HepG2 (cell line): ENCODE data around the gene SRD5A1. TPM values are rescaled to one million over a fixed set of nuclear protein-coding genes. Genes with fewer than 3 reads are reported as not detected.

Experiments
- AHR ChIP-seq: IDR thresholded peaks from 2 replicates; pipeline ENCODE4 v1.6.1; 2018; ENCODE audit warnings: missing genetic modification reagents, missing compliant biosample characterization
- EHMT2 ChIP-seq: fragments of 200-600 bp; sonication (generic); IDR thresholded peaks from 2 replicates; pipeline ENCODE4 v1.7.0; 2017; ENCODE audit warnings: antibody characterized with exemption, low read depth, low read length, borderline replicate concordance
- ERF ChIP-seq: IDR thresholded peaks from 2 replicates; pipeline ENCODE4 v1.6.1; 2018; ENCODE audit warnings: missing biosample characterization, missing genetic modification reagents
- FOXM1 ChIP-seq: sonication (generic); formaldehyde crosslinking; IDR thresholded peaks from 2 replicates; pipeline ENCODE4 v1.5.0; 2020; ENCODE audit warnings: missing genetic modification reagents
- FOXO4 ChIP-seq: sonication (generic); formaldehyde crosslinking; conservative IDR thresholded peaks from 2 replicates; pipeline ENCODE4 v1.8.1; 2023; ENCODE audit warnings: missing genetic modification reagents
- GABPB1 ChIP-seq: IDR thresholded peaks from 2 replicates; pipeline ENCODE4 v1.6.1; 2016; ENCODE audit warnings: mild to moderate bottlenecking, missing genetic modification reagents, moderate library complexity, missing compliant biosample characterization
- GPBP1L1 ChIP-seq: sonication (generic); formaldehyde crosslinking; IDR thresholded peaks from 2 replicates; pipeline ENCODE4 v1.5.0; 2020; ENCODE audit warnings: mild to moderate bottlenecking, missing genetic modification reagents
- MAFK ChIP-seq, 2 experiments: IDR thresholded peaks in 1 of 2; conservative IDR thresholded peaks in 1 of 2; 2 replicates each; pipeline ENCODE4 v1.6.1; 2011; ENCODE audit warnings: improper control_type of control experiment in 2 of 2, low read length in 2 of 2
- MTA1 ChIP-seq: sonication (generic); formaldehyde crosslinking; IDR thresholded peaks from 2 replicates; pipeline ENCODE4 v1.4.0; 2020; ENCODE audit warnings: missing genetic modification reagents, mild to moderate bottlenecking, borderline replicate concordance
- MYPOP ChIP-seq: sonication (generic); formaldehyde crosslinking; IDR thresholded peaks from 2 replicates; pipeline ENCODE4 v1.8.1; 2023; ENCODE audit warnings: mild to moderate bottlenecking, moderate library complexity, missing genetic modification reagents
- NFYC ChIP-seq: IDR thresholded peaks from 2 replicates; pipeline ENCODE4 v1.6.1; 2016; ENCODE audit warnings: missing genetic modification reagents, missing compliant biosample characterization
- POLR2A ChIP-seq, 2 experiments: IDR thresholded peaks; 2 replicates each; pipeline ENCODE4 v1.6.1; 2011; ENCODE audit warnings: low read depth in 2 of 2, low read length in 2 of 2, mild to moderate bottlenecking in 1 of 2, moderate library complexity in 1 of 2; ENCODE audit not compliant: insufficient read depth in 1 of 2
- SALL2 ChIP-seq: sonication (generic); formaldehyde crosslinking; IDR thresholded peaks from 2 replicates; pipeline ENCODE4 v1.8.1; 2023; ENCODE audit warnings: mild to moderate bottlenecking, missing genetic modification reagents, inconsistent platforms
- THYN1 ChIP-seq: sonication (generic); formaldehyde crosslinking; IDR thresholded peaks from 2 replicates; pipeline ENCODE4 v1.8.1; 2023; ENCODE audit warnings: low read depth, mild to moderate bottlenecking, moderate library complexity, missing genetic modification reagents, borderline replicate concordance
- ZFP90 ChIP-seq: sonication (generic); formaldehyde crosslinking; IDR thresholded peaks from 2 replicates; pipeline ENCODE4 v1.8.0; 2022; ENCODE audit warnings: missing genetic modification reagents, mild to moderate bottlenecking, inconsistent platforms, borderline replicate concordance
- ZNF101 ChIP-seq: sonication (generic); formaldehyde crosslinking; IDR thresholded peaks from 2 replicates; pipeline ENCODE4 v1.4.0; 2020; ENCODE audit warnings: mild to moderate bottlenecking, low read depth, missing genetic modification reagents, borderline replicate concordance
- ZNF3 ChIP-seq: IDR thresholded peaks from 2 replicates; pipeline ENCODE4 v1.7.0; 2017; ENCODE audit warnings: inconsistent platforms
- ZNF326 ChIP-seq: sonication (generic); formaldehyde crosslinking; IDR thresholded peaks from 2 replicates; pipeline ENCODE4 v1.4.0; 2020; ENCODE audit warnings: missing genetic modification reagents, borderline replicate concordance
- ZNF367 ChIP-seq: sonication (generic); formaldehyde crosslinking; IDR thresholded peaks from 2 replicates; pipeline ENCODE4 v1.4.0; 2020; ENCODE audit warnings: missing genetic modification reagents, borderline replicate concordance
- ZNF567 ChIP-seq: sonication (generic); formaldehyde crosslinking; IDR thresholded peaks from 2 replicates; pipeline ENCODE4 v1.8.1; 2023; ENCODE audit warnings: mild to moderate bottlenecking, missing genetic modification reagents, borderline replicate concordance
- ZNF644 ChIP-seq: IDR thresholded peaks from 2 replicates; pipeline ENCODE4 v1.6.1; 2016; ENCODE audit warnings: low read depth
- ZNF773 ChIP-seq: sonication (generic); formaldehyde crosslinking; IDR thresholded peaks from 2 replicates; pipeline ENCODE4 v1.4.0; 2020; ENCODE audit warnings: missing genetic modification reagents, borderline replicate concordance
- ZNF788 ChIP-seq: sonication (generic); formaldehyde crosslinking; IDR thresholded peaks from 2 replicates; pipeline ENCODE4 v1.5.0; 2020; ENCODE audit warnings: mild to moderate bottlenecking, missing genetic modification reagents, borderline replicate concordance
- polyA plus RNA-seq, 8 experiments: library from polyadenylated mRNA; depleted of rRNA in 3 of 8; stranded (reverse) in 7 of 8; unstranded in 1 of 8; fragments of >200 nt; fragmentation: Illumina TruSeq in 4 of 8; extraction: Trizol in 4 of 8; gene quantifications; 2 replicates each; pipeline versions ENCODE4 v1.2.1 to v1.2.3, GENCODE V29; 2011 to 2016; ENCODE audit warnings: low read depth in 4 of 8, missing spikeins in 1 of 8, mixed read lengths in 1 of 8; ENCODE audit not compliant: insufficient read depth in 1 of 8
- total RNA-seq, 5 experiments: library from RNA; depleted of rRNA; stranded (reverse); fragments of >200 nt; fragmentation: Illumina TruSeq; extraction: Trizol; gene quantifications; 2 replicates each; pipeline ENCODE4 v1.2.3, GENCODE V29; 2016; ENCODE audit warnings: low read depth in 1 of 5
- TF ChIP-seq, protein P1 (sequence below): sonication (generic); formaldehyde crosslinking; IDR thresholded peaks from 2 replicates; pipeline ENCODE4 v1.8.0; 2022; ENCODE audit warnings: missing genetic modification reagents, mild to moderate bottlenecking, moderate library complexity, borderline replicate concordance
- TF ChIP-seq, protein P2 (sequence below): IDR thresholded peaks from 2 replicates; pipeline ENCODE4 v1.6.1; 2016; ENCODE audit warnings: mild to moderate bottlenecking, missing biosample characterization, missing genetic modification reagents

Gene SRD5A1
- total and polyA plus RNA-seq, 2 of the 13 experiments (the other 11 are each of a cell fraction or from before 2014, with no cell fraction given), result 6.1 to 9.9 TPM

GRCh38 chr5:6632888-6633468 is at the start of gene SRD5A1, which contains the start of gene NSUN2 (continued):
- no peak for TF ChIP-seq GPBP1L1 (CRISPR knock-in tag)
- peak; percentile 64 to 73; a peak in 3 of 4 replicates for TF ChIP-seq POLR2A (IDR thresholded peaks at IDR 0.05; ENCODE audit: insufficient read depth in 1 of 2, low read depth in 2 of 2, low read length in 2 of 2)
- no peak for TF ChIP-seq ZNF567 (CRISPR knock-in tag)
- TF ChIP-seq THYN1 (CRISPR knock-in tag), result no peak
- no peak; the same call in 1 of the 2 replicates for TF ChIP-seq MYPOP (CRISPR knock-in tag)
- no peak for TF ChIP-seq ZNF3 (CRISPR knock-in tag)
- TF ChIP-seq, protein P1, sequence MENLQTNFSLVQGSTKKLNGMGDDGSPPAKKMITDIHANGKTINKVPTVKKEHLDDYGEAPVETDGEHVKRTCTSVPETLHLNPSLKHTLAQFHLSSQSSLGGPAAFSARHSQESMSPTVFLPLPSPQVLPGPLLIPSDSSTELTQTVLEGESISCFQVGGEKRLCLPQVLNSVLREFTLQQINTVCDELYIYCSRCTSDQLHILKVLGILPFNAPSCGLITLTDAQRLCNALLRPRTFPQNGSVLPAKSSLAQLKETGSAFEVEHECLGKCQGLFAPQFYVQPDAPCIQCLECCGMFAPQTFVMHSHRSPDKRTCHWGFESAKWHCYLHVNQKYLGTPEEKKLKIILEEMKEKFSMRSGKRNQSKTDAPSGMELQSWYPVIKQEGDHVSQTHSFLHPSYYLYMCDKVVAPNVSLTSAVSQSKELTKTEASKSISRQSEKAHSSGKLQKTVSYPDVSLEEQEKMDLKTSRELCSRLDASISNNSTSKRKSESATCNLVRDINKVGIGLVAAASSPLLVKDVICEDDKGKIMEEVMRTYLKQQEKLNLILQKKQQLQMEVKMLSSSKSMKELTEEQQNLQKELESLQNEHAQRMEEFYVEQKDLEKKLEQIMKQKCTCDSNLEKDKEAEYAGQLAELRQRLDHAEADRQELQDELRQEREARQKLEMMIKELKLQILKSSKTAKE (CRISPR knock-in tag), result no peak
- no peak for TF ChIP-seq FOXM1 (CRISPR knock-in tag)
- no peak for TF ChIP-seq ZNF773 (CRISPR knock-in tag)
- TF ChIP-seq, protein P2, sequence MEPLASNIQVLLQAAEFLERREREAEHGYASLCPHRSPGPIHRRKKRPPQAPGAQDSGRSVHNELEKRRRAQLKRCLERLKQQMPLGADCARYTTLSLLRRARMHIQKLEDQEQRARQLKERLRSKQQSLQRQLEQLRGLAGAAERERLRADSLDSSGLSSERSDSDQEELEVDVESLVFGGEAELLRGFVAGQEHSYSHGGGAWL (CRISPR knock-in tag), result peak; percentile 69
- TF ChIP-seq AHR (CRISPR knock-in tag), result no peak
- no peak for TF ChIP-seq ZNF326 (CRISPR knock-in tag)
- TF ChIP-seq ZNF644 (CRISPR knock-in tag), result no peak
- TF ChIP-seq SALL2, result 0 out of 2 replicates have a peak, but pooled peaks have one; percentile 26
- TF ChIP-seq EHMT2, result no peak
- no peak for TF ChIP-seq NFYC
- no peak for TF ChIP-seq FOXO4 (CRISPR knock-in tag)
- TF ChIP-seq ZNF367 (CRISPR knock-in tag), result no peak
- no peak for TF ChIP-seq ZNF788 (CRISPR knock-in tag)
- no peak for TF ChIP-seq ZNF101 (CRISPR knock-in tag)
- TF ChIP-seq GABPB1, result peak; percentile 95
- no peak; the same call in 1 of the 2 replicates for TF ChIP-seq MTA1 (CRISPR knock-in tag)
- TF ChIP-seq MAFK (conservative IDR thresholded peaks at IDR 0.05 in 1 of 2, IDR thresholded peaks at IDR 0.05 in 1 of 2; ENCODE audit: low read length in 2 of 2), result no peak
- no peak for TF ChIP-seq ZFP90 (CRISPR knock-in tag)
- 0 out of 2 replicates have a peak, but pooled peaks have one; percentile 16 for TF ChIP-seq ERF (CRISPR knock-in tag)
